Body of pancreas (tissue), 4 donors: ENCODE data around the gene SLC13A4. TPM values are rescaled to one million over a fixed set of nuclear protein-coding genes. Genes with fewer than 3 reads are reported as not detected.

Experiments used
- ATAC-seq: fragments of 150-250 bp; one replicate; pipeline ENCODE4 v1.9.1; 2016
- DNase-seq, 4 donors: peaks; one replicate each; pipeline ENCODE4 v3.0.0-alpha.2; 2019
- H3K27ac ChIP-seq, 4 donors: fragments of 200-600 bp; sonication (generic); 1 replicate in 3 of 4; 2 replicates in 1 of 4; pipeline versions ENCODE4 v1.5.1 to v1.6.1; 2016 to 2019; ENCODE audit warnings: mild to moderate bottlenecking in 1 of 4, mixed read lengths in 1 of 4, moderate library complexity in 1 of 4
- H3K27me3 ChIP-seq, 2 donors: fragments of 200-600 bp; sonication (generic); one replicate each; pipeline ENCODE4 v1.6.0; 2016; ENCODE audit warnings: mild to moderate bottlenecking in 1 of 2
- H3K36me3 ChIP-seq, 2 donors: fragments of 200-600 bp; sonication (generic); replicated peaks in 1 of 2; 2 replicates each; pipeline ENCODE4 v1.5.1; 2016; ENCODE audit warnings: low read depth in 2 of 2; ENCODE audit not compliant: insufficient read depth in 1 of 2
- H3K4me1 ChIP-seq: fragments of 200-600 bp; sonication (generic); one replicate; pipeline ENCODE4 v1.6.0; 2016
- H3K4me3 ChIP-seq, 2 donors: fragments of 200-600 bp; sonication (generic); 1 replicate in 1 of 2; 2 replicates in 1 of 2; pipeline ENCODE4 v1.5.1; 2016 to 2019
- H3K9me3 ChIP-seq, 3 donors: fragments of 200-600 bp; sonication (generic); 1 replicate in 2 of 3; 2 replicates in 1 of 3; pipeline ENCODE4 v1.5.1; 2016
- POLR2A ChIP-seq, 3 donors: fragments of 450-650 bp; IDR thresholded peaks; one replicate each; pipeline ENCODE4 v1.6.1; 2016; ENCODE audit warnings: antibody characterized with exemption in 3 of 3, mild to moderate bottlenecking in 2 of 3
- WGBS, 2 donors: methylation state at CpG; one replicate each; pipeline ENCODE4 v1.1.5; 2017; 5-methylcytosine and 5-hydroxymethylcytosine counted together
- intact Hi-C: fragments of 100-400 bp; cut with DNase I; formaldehyde crosslinking; loops from one replicate; pipeline ENCODE4 v1.15.1; 2023
- total RNA-seq, 2 donors: library from RNA; depleted of rRNA; stranded (reverse); fragments of >200 nt; gene quantifications; one replicate each; pipeline ENCODE4 v1.1.0, GENCODE V29; 2016
- TF ChIP-seq, protein P1 (sequence below), 7 experiments: fragments of 450-650 bp in 4 of 7; fragments of 200-600 bp in 3 of 7; sonication (generic) in 3 of 7; IDR thresholded peaks; one replicate each; pipeline ENCODE4 v1.5.1; 2016 to 2019; ENCODE audit warnings: antibody characterized with exemption in 7 of 7

Gene SLC13A4
- total RNA-seq, 2 donors from 2014 or later: not detected

DNA sequence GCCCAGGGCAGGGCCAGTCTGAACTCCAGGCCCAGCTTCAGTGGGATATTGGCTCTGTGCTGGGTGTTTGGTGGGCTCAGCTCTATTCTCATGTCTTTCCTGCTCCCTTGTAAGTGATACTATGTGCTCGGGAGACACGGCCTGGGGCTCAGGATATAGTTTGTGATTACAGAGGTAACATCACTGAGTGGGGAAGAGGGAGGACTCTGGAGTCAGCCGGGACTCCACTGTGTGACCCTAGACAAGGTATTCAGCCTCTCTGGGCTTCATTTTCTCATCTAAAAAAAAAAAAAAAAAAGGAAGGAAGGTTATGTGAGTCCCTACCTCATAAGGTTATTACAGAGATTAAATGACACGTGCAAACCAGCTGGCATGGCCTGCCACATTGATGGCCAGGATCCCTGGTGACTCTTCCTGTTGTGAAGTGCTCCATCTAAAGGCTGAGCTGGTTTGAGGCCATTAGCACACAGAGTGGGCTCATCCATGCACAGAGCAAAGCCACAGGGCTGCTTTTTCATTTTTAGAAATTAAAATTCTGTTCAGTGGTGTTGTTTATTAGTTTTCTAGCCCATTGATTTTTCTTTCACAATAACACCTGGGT is 15.7 kb downstream of the SLC13A4 start:
- TF ChIP-seq, protein P1, sequence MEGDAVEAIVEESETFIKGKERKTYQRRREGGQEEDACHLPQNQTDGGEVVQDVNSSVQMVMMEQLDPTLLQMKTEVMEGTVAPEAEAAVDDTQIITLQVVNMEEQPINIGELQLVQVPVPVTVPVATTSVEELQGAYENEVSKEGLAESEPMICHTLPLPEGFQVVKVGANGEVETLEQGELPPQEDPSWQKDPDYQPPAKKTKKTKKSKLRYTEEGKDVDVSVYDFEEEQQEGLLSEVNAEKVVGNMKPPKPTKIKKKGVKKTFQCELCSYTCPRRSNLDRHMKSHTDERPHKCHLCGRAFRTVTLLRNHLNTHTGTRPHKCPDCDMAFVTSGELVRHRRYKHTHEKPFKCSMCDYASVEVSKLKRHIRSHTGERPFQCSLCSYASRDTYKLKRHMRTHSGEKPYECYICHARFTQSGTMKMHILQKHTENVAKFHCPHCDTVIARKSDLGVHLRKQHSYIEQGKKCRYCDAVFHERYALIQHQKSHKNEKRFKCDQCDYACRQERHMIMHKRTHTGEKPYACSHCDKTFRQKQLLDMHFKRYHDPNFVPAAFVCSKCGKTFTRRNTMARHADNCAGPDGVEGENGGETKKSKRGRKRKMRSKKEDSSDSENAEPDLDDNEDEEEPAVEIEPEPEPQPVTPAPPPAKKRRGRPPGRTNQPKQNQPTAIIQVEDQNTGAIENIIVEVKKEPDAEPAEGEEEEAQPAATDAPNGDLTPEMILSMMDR (IDR thresholded peaks at IDR 0.05): no peak
- no peak for TF ChIP-seq POLR2A (IDR thresholded peaks at IDR 0.05)
- Histone ChIP-seq H3K4me1 (no peaks in the 10 kb centered on the region), H3K9me3 (no peaks in the 10 kb centered on the region), H3K36me3 (no peaks in the 10 kb centered on the region), H3K4me3 (no peak overlapping the region), H3K27ac (no peak overlapping the region), H3K27me3 (no peaks in the 10 kb centered on the region)
- ATAC-seq (no peak), DNase-seq (no peak)
- intact Hi-C loops: no loop called here
- 52 to 66% methylated on average over 4 of the region's 4 CpGs for WGBS, 2 donors

DNA sequence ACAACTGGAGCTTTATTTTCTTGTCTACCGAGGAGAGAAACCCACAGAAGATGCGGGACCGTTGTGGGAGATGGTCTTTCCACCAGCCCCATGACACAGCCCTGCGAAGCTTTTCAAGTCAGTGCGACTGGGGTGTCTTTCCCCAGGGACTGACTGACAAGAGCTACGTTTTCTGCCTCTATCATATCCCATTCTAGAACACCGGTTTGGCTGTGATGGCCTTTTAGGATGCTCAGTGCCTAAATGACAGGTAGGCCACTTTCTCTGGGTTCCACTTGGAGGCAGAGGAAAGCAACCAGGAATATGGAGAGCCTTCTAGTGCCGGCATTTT is 16.9 kb downstream of the SLC13A4 start:
- ATAC-seq (no peak), DNase-seq (no peak)
- Histone ChIP-seq H3K9me3 (no peaks in the 10 kb centered on the region), H3K4me1 (no peaks in the 10 kb centered on the region), H3K36me3 (no peaks in the 10 kb centered on the region), H3K27me3 (no peaks in the 10 kb centered on the region), H3K27ac (no peak overlapping the region), H3K4me3 (no peak overlapping the region)
- intact Hi-C loops: no loop called here
- WGBS, 2 donors: 53 to 56% methylated on average over 8 of the region's 8 CpGs
- TF ChIP-seq POLR2A (IDR thresholded peaks at IDR 0.05): no peak
- TF ChIP-seq, protein P1 (IDR thresholded peaks at IDR 0.05): no peak

DNA sequence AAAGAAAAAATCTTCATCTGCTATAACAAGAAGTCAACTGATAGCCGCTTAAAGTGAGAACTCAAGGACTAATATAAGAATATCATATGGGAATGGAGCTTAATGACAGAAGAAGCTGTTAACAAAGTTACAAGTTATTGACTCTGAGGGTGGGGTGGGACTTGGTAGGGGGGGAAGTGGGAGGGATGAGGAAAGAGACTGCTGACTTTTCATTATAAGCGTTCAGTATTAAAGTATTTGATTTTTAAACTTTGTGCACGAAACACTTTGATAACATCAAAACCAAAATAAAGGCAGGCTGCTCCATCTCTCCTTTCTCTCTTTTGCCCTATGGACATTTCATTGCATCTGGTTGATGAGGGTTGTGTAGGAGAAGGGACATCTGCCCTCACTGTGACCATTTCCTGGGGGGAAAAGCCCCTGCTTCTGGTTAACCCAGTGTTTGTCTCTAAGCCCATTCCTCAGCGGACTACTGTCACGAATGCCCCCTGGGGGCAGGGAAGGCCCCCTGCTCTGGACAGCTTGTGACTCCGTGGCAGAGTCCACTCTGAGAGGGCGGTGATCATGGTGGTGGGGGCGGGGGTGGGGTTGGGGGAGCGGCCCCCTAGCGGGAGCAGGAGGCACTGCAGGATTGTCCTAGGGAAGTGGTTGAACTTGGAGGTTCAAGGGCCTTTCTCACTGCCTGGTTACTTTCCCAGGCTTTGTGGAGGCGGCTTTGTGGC is 17.4 kb downstream of the SLC13A4 start:
- Histone ChIP-seq H3K36me3 (no peaks in the 10 kb centered on the region), H3K4me3 (no peak overlapping the region), H3K27me3 (no peaks in the 10 kb centered on the region), H3K27ac (no peak overlapping the region), H3K4me1 (no peaks in the 10 kb centered on the region), H3K9me3 (no peaks in the 10 kb centered on the region)
- intact Hi-C loops: no loop called here
- no peak for TF ChIP-seq POLR2A (IDR thresholded peaks at IDR 0.05)
- TF ChIP-seq, protein P1 (IDR thresholded peaks at IDR 0.05): peak in 5 of 7 experiments; percentile 6 to 69 (median 29)
- ATAC-seq (no peak), DNase-seq (no peak)
- 28 to 66% methylated on average over 4 to 11 of the region's 11 CpGs for WGBS, 2 donors

DNA sequence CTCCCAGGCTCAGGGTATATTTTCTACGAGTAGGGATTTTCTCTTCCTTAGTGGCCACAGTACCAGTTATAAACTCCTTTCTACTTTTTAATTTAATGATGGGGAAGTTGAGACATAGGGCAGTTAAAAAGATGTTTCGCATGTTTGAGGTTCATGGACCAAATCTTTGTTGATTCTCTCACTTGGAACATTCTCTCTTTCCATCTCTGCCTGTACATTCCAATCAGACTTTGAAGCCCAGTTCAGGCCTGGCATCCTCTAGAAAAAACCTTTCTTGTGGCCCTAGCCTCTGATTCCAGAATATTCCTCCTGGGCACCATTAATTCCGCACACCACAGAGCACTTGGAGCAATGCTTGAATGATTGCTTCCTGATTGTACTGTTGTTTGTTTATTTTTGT is 18.5 kb downstream of the SLC13A4 start:
- no peak for TF ChIP-seq POLR2A (IDR thresholded peaks at IDR 0.05)
- TF ChIP-seq, protein P1 (IDR thresholded peaks at IDR 0.05): no peak
- Histone ChIP-seq H3K27ac (no peak overlapping the region), H3K9me3 (no peaks in the 10 kb centered on the region), H3K36me3 (no peaks in the 10 kb centered on the region), H3K27me3 (no peaks in the 10 kb centered on the region), H3K4me3 (no peak overlapping the region), H3K4me1 (no peaks in the 10 kb centered on the region)
- 80 to 89% methylated on average over 3 of the region's 3 CpGs for whole genome bisulfite sequencing, 2 donors
- ATAC-seq: no peak
- intact Hi-C loops: no loop called here
- DNase-seq: no peak

DNA sequence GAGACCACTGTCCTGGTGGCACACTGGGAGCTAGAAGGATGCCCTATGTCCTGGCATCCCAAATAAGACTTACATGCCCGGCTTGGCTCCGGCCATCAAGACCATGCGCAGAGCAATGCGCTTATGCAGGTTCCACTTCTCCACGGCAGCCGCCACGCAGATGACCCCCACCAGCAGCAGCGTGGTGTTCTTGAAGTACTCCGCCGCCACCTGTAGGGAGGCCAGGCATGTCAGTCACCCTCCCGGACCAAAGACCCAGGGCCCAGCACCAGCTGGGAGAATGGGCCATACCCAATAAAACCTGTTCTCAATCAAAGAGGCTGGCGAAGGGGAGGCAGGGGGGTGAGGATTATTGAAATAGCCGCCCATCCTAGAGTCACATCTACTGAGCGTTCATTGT is 19.9 kb downstream of the SLC13A4 start:
- intact Hi-C loops: no loop called here
- WGBS, 2 donors: 85 to 88% methylated on average over 11 to 14 of the region's 14 CpGs
- no peak for DNase-seq
- Histone ChIP-seq H3K27ac (no peak overlapping the region), H3K4me3 (no peak overlapping the region), H3K36me3 (no peaks in the 10 kb centered on the region), H3K4me1 (no peaks in the 10 kb centered on the region), H3K9me3 (no peaks in the 10 kb centered on the region), H3K27me3 (no peaks in the 10 kb centered on the region)
- no peak for ATAC-seq
- TF ChIP-seq POLR2A (IDR thresholded peaks at IDR 0.05): no peak
- TF ChIP-seq, protein P1 (IDR thresholded peaks at IDR 0.05): no peak
